Stimulated activated CD8-positive, alpha-beta memory T cell treated with anti-CD3 and anti-CD28 coated beads, Interleukin-12 subunit alpha, Interleukin-12 subunit beta, amount 100 ng/mL, for 4 hours (primary cell): ENCODE measurements around the gene C1orf116.

Source experiments
- DNase-seq: peaks from one replicate; pipeline ENCODE4 v3.0.0-alpha.2; 2020; ENCODE audit warnings: low read depth

C1orf116 gene

DNA sequence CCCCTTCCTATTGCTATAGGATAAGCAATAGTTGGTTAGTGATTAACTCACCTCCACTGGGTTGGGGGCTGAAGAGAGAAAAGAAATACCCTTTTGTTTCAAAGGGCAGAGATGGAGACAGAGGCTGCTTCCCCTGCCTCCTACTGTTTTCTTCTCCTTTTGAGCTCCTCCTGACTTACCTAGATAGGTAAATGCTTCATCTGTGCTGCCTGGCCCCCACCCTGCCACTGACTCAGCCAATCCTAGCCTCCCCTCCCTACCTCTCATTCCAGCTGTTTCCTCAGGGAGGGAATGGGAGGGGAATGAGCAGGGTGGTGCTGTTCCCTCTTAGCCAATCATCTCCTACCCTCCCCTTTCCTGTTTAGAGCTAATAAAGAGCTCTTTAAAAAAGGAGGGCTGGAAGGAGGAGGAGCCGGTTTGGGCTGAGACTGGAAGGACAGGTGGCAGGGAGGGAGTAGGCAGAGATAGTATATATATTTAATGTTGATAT lies at the start of gene C1orf116:
Gene C1orf116, minus strand, starts transcription at position 229 of the 490 bp plus-strand sequence. CDS start 5,158 bp downstream, outside the sequence.
- DNase-seq: no peak

- no peak for DNase-seq
Observed at GRCh38 chr1:207081806-207082205, 49.2 kb upstream of the C1orf116 start.

- no peak for DNase-seq
Observed at GRCh38 chr1:207081088-207081487, 48.5 kb upstream of the C1orf116 start.

DNA sequence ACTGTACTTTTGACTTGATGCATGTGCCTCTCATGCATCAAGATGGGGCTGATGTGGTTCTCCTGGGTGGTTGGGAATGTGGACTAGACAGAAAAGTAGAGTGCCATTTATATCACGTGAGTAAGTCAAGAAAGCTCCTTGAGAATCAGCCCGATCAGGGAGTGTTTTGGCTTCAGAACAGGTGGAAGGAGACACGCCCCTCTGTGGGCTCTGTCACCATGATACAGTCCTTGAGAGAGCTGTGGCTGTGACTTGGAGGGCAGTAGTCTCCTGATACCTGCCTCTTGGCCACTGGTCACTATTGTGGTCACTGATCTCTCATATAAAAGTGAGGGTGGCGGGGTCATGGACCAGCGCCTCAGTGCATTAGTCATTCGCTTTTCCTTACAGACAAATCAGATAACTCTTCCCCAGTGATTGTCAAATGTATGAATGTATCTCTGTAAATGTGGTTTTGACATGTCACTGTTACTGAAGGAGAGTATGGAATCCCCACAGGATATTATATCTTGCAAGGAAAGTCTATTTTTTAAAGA lies 47.2 kb upstream of the C1orf116 start:
- no peak for DNase-seq

GRCh38 chr1:207078578-207079132 lies 46.1 kb upstream of the C1orf116 start:
- no peak for DNase-seq

DNA sequence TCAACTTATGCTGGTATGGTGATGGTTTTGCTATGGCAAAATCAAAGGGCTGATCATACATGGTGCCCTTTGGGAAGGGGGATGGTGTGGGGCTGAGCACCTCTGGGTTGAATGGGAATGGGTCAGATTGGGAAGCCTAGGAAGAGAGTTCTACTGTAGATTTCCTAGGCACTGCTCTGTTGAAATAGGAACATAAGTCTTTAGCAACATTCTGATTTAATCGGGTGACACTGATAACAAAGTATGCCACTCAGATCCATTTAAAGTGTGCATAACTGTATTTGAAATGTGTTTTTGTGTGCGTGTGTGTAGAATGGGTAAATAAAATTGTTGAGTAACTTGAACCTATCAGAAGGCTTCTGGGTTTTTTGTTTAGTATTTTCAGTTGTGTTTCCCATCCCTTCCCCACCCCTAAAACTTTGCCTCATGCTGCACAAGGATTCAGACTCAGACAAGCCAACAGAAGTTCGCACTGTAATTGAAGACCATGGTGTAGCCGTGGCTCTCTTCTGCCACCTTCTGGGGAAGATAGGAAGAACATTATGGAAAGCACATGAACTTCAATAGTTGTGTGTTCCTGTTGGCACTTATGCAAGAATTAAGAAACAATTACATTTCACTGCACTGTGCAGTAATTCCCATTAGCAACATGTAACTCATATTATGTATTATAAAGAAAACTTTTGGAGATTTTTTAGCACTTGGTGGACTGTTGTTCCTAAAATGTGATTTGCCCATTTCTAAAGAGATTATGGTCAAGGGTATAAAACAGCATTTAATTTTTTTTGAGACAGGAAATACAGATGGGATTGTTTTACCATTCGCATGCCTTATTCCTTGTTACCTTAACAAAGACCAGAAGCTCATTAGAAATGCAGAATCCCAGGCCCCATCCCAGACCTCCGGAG lies 45.2 kb upstream of the C1orf116 start:
- DNase-seq: peak; percentile 13

GRCh38 chr1:207077012-207077411 lies 44.5 kb upstream of the C1orf116 start:
- DNase-seq: no peak

DNA sequence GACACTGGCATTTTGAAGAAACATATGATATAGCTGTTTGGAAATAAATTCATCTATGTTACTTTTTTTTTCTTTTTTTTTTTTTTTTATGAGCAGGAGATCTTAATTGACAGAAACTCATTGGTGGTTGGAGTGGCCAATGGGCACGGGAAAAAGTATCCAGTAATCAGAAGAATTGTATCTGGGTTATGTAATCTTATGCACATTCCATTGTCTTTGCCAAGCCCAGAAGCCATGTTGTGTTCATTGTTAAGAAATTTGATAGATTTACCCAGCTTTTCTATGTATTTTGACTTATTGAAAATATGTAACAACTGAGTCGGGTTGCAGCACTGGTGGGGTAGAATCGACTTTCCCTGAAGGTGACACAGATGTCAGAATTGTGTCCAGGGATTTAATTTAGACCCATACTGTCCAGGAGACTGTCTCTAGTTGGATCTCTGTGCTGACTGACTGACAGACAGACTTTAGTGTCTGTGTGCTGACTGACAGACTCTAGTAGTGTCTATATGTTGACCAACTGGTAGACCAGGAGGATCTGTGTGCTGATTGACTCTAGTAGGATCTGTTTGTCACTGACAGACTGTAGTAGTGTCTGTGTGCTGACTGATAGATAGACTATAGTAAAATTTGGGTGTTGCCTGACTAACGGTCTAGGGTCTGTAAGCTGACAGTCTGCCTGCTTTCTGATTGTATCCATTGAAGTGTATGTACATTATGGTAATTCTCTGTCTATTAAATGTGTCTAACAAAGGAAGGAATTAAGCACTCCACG lies 43.8 kb upstream of the C1orf116 start:
- no peak for DNase-seq

GRCh38 chr1:207073906-207074820 lies 41.6 kb upstream of the C1orf116 start:
- no peak for DNase-seq

- no peak for DNase-seq
Observed at GRCh38 chr1:207072233-207072632, 39.7 kb upstream of the C1orf116 start.

DNA sequence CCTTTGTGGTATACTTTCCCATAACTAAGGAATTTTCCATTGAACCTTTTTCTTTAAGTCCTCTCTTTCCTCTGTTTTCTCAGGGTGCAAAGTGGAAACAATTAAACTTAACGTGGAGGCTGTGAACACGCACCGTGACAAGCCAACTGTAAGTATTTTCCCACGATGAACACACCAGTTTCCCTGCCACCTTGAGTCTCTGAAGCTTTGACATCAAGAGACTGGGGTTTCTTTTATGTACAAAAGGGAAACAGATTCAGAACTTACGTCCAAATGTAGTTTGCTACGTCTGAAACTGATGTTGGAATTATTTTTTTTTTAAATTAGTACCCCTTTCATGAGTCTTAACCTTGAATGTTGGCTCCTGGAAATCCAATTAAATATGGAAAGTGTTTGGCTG lies 38.9 kb upstream of the C1orf116 start:
- DNase-seq: no peak

DNA sequence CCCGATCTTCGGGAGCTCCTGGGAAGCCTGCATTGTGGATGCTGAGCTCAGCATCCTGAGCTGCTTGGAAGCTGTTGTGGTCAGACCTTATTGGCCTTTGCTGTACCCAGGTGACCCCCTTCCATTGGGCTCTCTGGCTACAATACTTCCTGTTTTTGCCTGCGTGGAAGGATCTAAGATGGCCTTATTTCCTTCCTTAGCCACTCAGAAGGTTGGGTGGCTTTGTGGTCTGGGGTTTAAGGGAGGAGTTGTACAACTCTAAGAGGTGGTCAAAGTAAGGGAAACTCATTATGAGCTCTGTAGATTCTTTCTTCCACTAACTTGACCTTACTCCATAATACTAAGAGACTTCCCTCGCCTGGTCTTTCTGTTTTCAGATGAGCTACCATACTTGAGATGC lies 38.3 kb upstream of the C1orf116 start:
- no peak for DNase-seq

GRCh38 chr1:207069858-207070506 lies 37.4 kb upstream of the C1orf116 start:
- no peak for DNase-seq

DNA sequence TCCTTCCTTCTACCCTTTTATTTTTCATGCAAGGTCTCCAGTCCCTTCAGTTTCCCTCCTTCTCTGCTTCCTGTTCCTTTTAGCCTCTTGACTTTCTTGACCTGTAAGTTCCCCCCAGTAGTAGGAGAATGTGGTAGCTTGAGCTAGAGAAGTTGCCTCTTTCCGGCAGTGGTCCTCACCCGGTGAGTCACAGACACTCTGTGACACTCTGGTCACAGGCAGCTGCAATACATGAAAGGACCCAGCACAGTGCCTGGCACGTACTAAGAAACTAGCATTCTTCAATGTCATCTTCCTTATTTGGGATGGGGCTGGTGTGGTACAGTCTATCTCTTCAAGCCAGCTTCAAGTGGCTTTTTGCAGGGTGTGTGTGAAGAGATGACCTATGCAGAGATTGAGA lies 36.5 kb upstream of the C1orf116 start:
- DNase-seq: no peak

DNA sequence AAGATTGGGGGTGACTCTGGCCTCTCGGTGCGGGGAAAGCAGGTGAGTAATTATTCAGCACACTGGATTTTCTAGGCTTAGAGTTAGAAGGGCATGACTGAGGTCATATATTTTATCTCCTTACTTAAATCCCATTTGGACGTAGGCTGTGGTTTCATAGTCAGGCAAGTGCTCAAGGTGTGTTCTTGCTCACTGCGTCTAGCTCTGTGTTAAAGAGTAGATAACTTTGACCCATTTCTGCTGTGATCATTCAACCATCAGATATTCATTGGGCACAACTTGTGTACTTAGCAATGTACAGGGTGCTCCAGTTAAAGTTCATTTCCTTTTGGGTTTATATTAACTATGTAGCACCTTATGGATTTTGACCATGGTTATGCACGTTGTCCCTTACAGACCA lies 35.1 kb upstream of the C1orf116 start:
- no peak for DNase-seq

DNA sequence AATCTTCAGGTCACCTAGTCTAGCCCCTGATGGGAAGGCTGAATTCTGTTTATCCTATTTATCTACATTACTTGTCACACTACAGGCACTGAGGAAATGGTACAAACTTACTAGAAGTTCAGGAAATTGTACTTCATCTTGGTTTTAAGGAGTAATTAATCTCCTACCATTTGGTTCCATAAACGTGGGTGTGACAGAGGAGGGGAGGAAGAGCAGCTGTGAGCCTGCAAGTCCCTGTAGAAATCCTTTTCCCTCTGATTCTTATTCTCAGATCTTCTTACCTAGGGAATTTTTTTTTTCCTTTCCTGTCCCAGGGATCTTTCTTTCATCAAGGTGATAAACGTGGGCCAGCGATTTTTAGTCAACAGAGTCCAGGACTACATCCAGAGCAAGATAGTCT lies 34.6 kb upstream of the C1orf116 start:
- no peak for DNase-seq

DNA sequence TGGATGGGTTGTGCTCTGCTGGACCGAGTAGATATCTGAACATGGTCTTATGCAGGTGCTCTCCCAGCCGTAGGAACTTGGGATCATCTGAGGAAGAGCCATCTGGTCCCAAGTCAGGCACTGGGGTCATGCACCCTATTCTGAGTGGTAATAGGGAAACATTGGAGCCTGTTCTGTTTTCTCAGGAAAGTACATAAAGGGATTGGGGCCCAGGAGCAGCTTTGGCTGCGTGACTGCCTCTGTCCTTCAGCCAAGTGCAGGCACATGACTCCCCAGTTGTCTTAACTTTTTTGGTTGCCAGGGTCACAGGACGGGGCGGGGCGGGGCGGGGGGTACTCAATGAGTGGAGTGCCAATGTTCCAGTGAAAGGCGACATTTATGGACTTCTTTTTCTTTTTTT lies 32.0 kb upstream of the C1orf116 start:
- DNase-seq: no peak

- DNase-seq: no peak
Observed at GRCh38 chr1:207063014-207063413, 30.5 kb upstream of the C1orf116 start.

- no peak for DNase-seq
Observed at GRCh38 chr1:207062058-207062457, 29.5 kb upstream of the C1orf116 start.

DNA sequence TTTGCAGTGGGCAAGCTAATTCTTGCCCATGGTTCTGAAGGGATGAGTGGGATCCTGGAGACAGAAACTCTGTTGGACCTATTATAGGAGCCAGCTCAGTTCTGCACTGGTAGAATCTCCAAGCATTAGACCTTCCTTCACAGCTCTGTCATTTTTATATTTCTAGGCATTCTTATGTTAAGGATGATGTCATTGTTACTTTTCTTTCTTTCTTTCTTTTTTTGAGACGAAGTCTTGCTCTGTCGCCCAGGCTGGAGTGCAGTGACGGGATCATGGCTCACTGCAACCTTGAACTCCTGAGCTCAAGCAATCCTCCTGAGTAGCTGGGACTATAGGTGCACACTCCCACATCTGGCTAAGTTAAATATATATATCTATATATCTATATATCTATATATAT lies 28.0 kb upstream of the C1orf116 start:
- no peak for DNase-seq

- no peak for DNase-seq
Observed at GRCh38 chr1:207059881-207060280, 27.3 kb upstream of the C1orf116 start.
